ENCODE measurements around the gene SYNPO2.
"Not testable (repeated sequence)": the region's sequence is repeated elsewhere in the genome, so short reads cannot be mapped to it uniquely, and the experiment has no call there.

GRCh38 chr4:119047059-119047458 is 158.4 kb downstream of the SYNPO2 start:
- TF ChIP-seq EZH2, CTCF, EZH2phosphoT487 (IDR thresholded peaks at IDR 0.05): not testable (repeated sequence)
